Neuronal stem cell (in vitro differentiated cells): ENCODE measurements around the gene BBS9.
A peak's percentile ranks its signal among the peaks of the same experiment; 100 is the strongest.

Source experiments
- DNase-seq: peaks from one replicate; pipeline ENCODE4 v3.0.0-alpha.2; 2013; ENCODE audit warnings: low spot score
- H2AFZ ChIP-seq: one replicate; pipeline ENCODE4 v1.6.1; 2013; ENCODE audit warnings: mild to moderate bottlenecking, low read length, inconsistent platforms
- H2AK5ac ChIP-seq: 2 replicates; pipeline ENCODE4 v1.6.1; 2013; ENCODE audit warnings: low read depth, mild to moderate bottlenecking, inconsistent platforms, low read length, moderate library complexity, mixed read lengths
- H2BK120ac ChIP-seq: 2 replicates; pipeline ENCODE4 v1.6.1; 2013; ENCODE audit warnings: low read depth, mild to moderate bottlenecking, inconsistent platforms, low read length, moderate library complexity, mixed read lengths
- H2BK12ac ChIP-seq: one replicate; pipeline ENCODE4 v1.6.1; 2013; ENCODE audit warnings: low read length, inconsistent platforms
- H2BK15ac ChIP-seq: 2 replicates; pipeline ENCODE4 v1.6.1; 2013; ENCODE audit warnings: mild to moderate bottlenecking, low read length, inconsistent platforms, mixed read lengths
- H2BK5ac ChIP-seq: one replicate; pipeline ENCODE4 v1.6.1; 2013; ENCODE audit warnings: inconsistent platforms, mild to moderate bottlenecking, low read length, moderate library complexity
- H3K14ac ChIP-seq: one replicate; pipeline ENCODE4 v1.6.1; 2013; ENCODE audit warnings: low read length, inconsistent platforms
- H3K18ac ChIP-seq: 2 replicates; pipeline ENCODE4 v1.6.1; 2013; ENCODE audit warnings: low read length, inconsistent platforms
- H3K23ac ChIP-seq: 2 replicates; pipeline ENCODE4 v1.6.1; 2013; ENCODE audit warnings: low read depth, mild to moderate bottlenecking, mixed read lengths, low read length, inconsistent platforms; ENCODE audit not compliant: poor library complexity
- H3K27ac ChIP-seq: replicated peaks from 3 replicates; pipeline ENCODE4 v1.5.1; 2013; ENCODE audit warnings: low read length, inconsistent platforms
- H3K27me3 ChIP-seq, 3 experiments: 2 replicates each; pipeline ENCODE4 v1.6.1; 2013; ENCODE audit warnings: low read length in 3 of 3, mild to moderate bottlenecking in 2 of 3, inconsistent platforms in 1 of 3, low read depth in 1 of 3, mixed read lengths in 1 of 3, moderate library complexity in 1 of 3; ENCODE audit not compliant: control insufficient read depth in 3 of 3, insufficient read depth in 3 of 3
- H3K36me3 ChIP-seq, 2 donors: replicated peaks in 1 of 2; 2 replicates each; pipeline ENCODE4 v1.6.1; 2013; ENCODE audit warnings: low read length in 2 of 2; ENCODE audit not compliant: control insufficient read depth in 2 of 2, insufficient read depth in 2 of 2
- H3K4ac ChIP-seq: 2 replicates; pipeline ENCODE4 v1.6.1; 2013; ENCODE audit warnings: inconsistent platforms, mild to moderate bottlenecking, low read length, moderate library complexity
- H3K4me1 ChIP-seq, 2 donors: 1 replicate in 1 of 2; 2 replicates in 1 of 2; pipeline ENCODE4 v1.6.1; 2013; ENCODE audit warnings: low read length in 2 of 2, low read depth in 1 of 2; ENCODE audit not compliant: control insufficient read depth in 2 of 2, insufficient read depth in 1 of 2
- H3K4me2 ChIP-seq: one replicate; pipeline ENCODE4 v1.6.1; 2013; ENCODE audit warnings: mild to moderate bottlenecking, low read length, inconsistent platforms; ENCODE audit not compliant: insufficient read depth, poor library complexity, severe bottlenecking
- H3K4me3 ChIP-seq, 2 donors: 2 replicates each; pipeline ENCODE4 v1.5.1; 2013; ENCODE audit warnings: low read length in 2 of 2, mild to moderate bottlenecking in 2 of 2, inconsistent platforms in 1 of 2, moderate library complexity in 1 of 2
- H3K79me1 ChIP-seq: one replicate; pipeline ENCODE4 v1.6.1; 2013; ENCODE audit warnings: low read depth, mild to moderate bottlenecking, inconsistent platforms, low read length, moderate library complexity
- H3K9ac ChIP-seq: one replicate; pipeline ENCODE4 v1.6.1; 2013; ENCODE audit warnings: mild to moderate bottlenecking, low read depth, low read length, inconsistent platforms; ENCODE audit not compliant: poor library complexity
- H3K9me3 ChIP-seq, 2 donors: replicated peaks in 1 of 2; 2 replicates each; pipeline versions ENCODE3 to v1.6.1; 2013; ENCODE audit warnings: low read length in 2 of 2, mild to moderate bottlenecking in 2 of 2, inconsistent platforms in 1 of 2, low read depth in 1 of 2, mixed read lengths in 1 of 2, moderate library complexity in 1 of 2; ENCODE audit not compliant: control insufficient read depth in 2 of 2, insufficient read depth in 1 of 2
- H4K8ac ChIP-seq: one replicate; pipeline ENCODE4 v1.6.1; 2013; ENCODE audit warnings: low read depth, mild to moderate bottlenecking, inconsistent platforms, low read length, moderate library complexity
- H4K91ac ChIP-seq: one replicate; pipeline ENCODE4 v1.6.1; 2013; ENCODE audit warnings: low read length, low read depth, mild to moderate bottlenecking, inconsistent platforms; ENCODE audit not compliant: poor library complexity
- WGBS, 2 donors: extraction: QIAGEN DNeasy Blood & Tissue Kit; methylation state at CpG; one replicate each; pipeline ENCODE4 v1.1.7; 2013; ENCODE audit warnings: missing lambda C conversion rate in 2 of 2, mixed read lengths in 1 of 2; ENCODE audit not compliant: insufficient read length in 2 of 2, insufficient replicate concordance in 1 of 2; ENCODE audit errors: extremely low coverage in 2 of 2; 5-methylcytosine and 5-hydroxymethylcytosine counted together

Gene BBS9

GRCh38 chr7:33410266-33410665 is 280.9 kb downstream of the BBS9 start:
- Histone ChIP-seq H3K4me2 (no peak overlapping the region), H3K9me3 (peaks cover 3 to 4% of the 10 kb centered on the region in 2 donors), H3K4me1 (no peaks in the 10 kb centered on the region), H3K36me3 (no peaks in the 10 kb centered on the region), H3K4ac (no peak overlapping the region), H3K14ac (no peak overlapping the region), H2BK15ac (no peak overlapping the region), H2BK12ac (no peak overlapping the region), H2BK120ac (no peak overlapping the region), H3K27me3 (no peaks in the 10 kb centered on the region), H3K4me3 (no peak overlapping the region), H2AK5ac (no peak overlapping the region), H4K91ac (no peak overlapping the region), H3K9ac (no peak overlapping the region), H2AFZ (no peak overlapping the region), H3K23ac (no peak overlapping the region), H2BK5ac (no peak overlapping the region), H3K27ac (no peak overlapping the region), H3K18ac (no peak overlapping the region), H4K8ac (no peak overlapping the region), H3K79me1 (no peaks in the 10 kb centered on the region)
- DNase-seq = no peak
- WGBS, 2 donors = no CpG with 5 or more reads among the region's 1 CpG

DNA sequence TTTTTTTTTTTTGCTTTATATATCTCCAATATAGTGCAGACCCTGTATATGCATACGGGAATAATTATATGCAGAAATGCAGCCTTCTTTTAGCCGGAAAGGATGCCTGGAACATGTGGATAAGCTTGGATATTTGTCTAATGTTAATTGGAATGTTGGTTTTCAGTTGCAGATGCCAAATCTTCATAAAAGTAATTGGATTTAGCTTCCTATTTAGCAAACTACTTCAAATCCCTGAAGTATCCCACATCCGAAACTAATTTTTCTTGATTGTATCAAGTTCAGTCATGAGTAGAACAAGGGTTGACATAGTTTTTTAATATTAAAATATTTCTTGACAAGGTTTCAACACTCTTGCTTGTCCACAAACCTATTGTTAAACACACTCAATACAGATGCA is 281.7 kb downstream of the BBS9 start:
- Histone ChIP-seq H3K23ac (no peak overlapping the region), H2AFZ (no peak overlapping the region), H3K9ac (no peak overlapping the region), H3K18ac (no peak overlapping the region), H3K36me3 (no peaks in the 10 kb centered on the region), H4K8ac (no peak overlapping the region), H2BK5ac (no peak overlapping the region), H3K9me3 (peaks cover 3 to 4% of the 10 kb centered on the region in 2 donors), H3K79me1 (no peaks in the 10 kb centered on the region), H2BK12ac (no peak overlapping the region), H3K4me3 (no peak overlapping the region), H2BK120ac (no peak overlapping the region), H3K27me3 (no peaks in the 10 kb centered on the region), H3K4me2 (no peak overlapping the region), H3K4ac (no peak overlapping the region), H3K27ac (no peak overlapping the region), H3K14ac (no peak overlapping the region), H2AK5ac (no peak overlapping the region), H4K91ac (no peak overlapping the region), H3K4me1 (no peaks in the 10 kb centered on the region), H2BK15ac (no peak overlapping the region)
- DNase-seq = no peak
- no CpG with 5 or more reads among the region's 3 CpGs for whole genome bisulfite sequencing, 2 donors

DNA sequence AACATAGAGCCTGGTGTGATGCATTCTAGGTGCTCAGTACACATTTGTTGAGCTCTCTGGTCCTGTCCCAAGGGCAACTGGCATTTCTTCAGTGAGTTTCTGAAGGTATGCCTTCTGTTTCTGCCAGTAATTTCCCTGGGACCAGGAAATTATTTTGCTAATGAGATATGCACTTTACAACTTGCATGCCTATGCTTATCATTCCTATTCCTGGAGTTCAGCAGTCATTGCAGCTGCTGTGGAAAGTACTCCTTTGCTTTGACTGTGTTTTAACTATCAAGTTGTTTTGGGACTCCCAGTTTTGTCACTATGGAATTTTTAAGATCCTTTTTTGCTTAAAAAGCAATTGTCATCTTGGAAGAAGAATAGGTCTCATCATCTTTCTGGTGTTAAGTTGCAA is 283.0 kb downstream of the BBS9 start:
- Histone ChIP-seq H2BK5ac (no peak overlapping the region), H3K4ac (no peak overlapping the region), H3K18ac (no peak overlapping the region), H3K4me2 (no peak overlapping the region), H2AK5ac (no peak overlapping the region), H3K4me1 (peaks cover 0 to 2% of the 10 kb centered on the region in 2 donors), H2BK15ac (no peak overlapping the region), H4K91ac (no peak overlapping the region), H2BK120ac (no peak overlapping the region), H3K79me1 (no peaks in the 10 kb centered on the region), H2AFZ (no peak overlapping the region), H3K4me3 (no peak overlapping the region), H3K14ac (no peak overlapping the region), H3K36me3 (no peaks in the 10 kb centered on the region), H3K27ac (no peak overlapping the region), H3K9ac (no peak overlapping the region), H3K23ac (no peak overlapping the region), H4K8ac (no peak overlapping the region), H3K9me3 (peaks cover 3 to 4% of the 10 kb centered on the region in 2 donors), H2BK12ac (no peak overlapping the region), H3K27me3 (no peaks in the 10 kb centered on the region)
- no peak for DNase-seq

DNA sequence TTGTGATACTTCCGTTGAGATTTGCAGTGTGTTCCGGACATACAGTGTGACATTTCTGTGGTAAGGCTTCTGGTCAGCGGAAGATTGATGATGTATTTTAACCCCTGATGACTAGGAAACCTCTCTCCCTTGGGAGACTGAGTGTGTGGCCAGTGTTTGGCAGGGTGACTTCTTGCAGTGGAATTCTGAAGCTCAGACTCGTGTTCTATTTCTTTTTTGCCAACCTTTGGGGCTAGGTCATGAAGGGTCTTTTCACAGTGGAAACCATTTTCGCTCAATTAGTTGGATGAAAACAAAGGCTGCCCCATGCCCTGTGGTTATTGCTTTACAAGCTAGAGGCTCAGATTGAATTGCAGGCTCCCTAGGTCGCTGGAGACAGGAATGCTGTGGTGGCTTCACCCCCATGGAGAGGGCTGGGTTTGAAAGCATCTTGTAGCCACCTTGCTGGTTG is 288.9 kb downstream of the BBS9 start:
- Histone ChIP-seq H2BK120ac (no peak overlapping the region), H4K8ac (no peak overlapping the region), H3K9me3 (no peaks in the 10 kb centered on the region), H3K27me3 (no peaks in the 10 kb centered on the region), H2BK15ac (no peak overlapping the region), H3K27ac (peak overlapping the region; percentile 38), H3K14ac (no peak overlapping the region), H3K18ac (no peak overlapping the region), H2AK5ac (no peak overlapping the region), H3K36me3 (no peaks in the 10 kb centered on the region), H3K4me1 (peaks cover 7 to 8% of the 10 kb centered on the region in 2 donors), H3K4ac (no peak overlapping the region), H3K4me3 (no peak overlapping the region), H2BK12ac (no peak overlapping the region), H2BK5ac (no peak overlapping the region), H2AFZ (no peak overlapping the region), H3K9ac (no peak overlapping the region), H3K23ac (no peak overlapping the region), H4K91ac (no peak overlapping the region), H3K79me1 (no peaks in the 10 kb centered on the region), H3K4me2 (no peak overlapping the region)
- no CpG with 5 or more reads among the region's 6 CpGs for WGBS, 2 donors
- DNase-seq = peak; percentile 36
